NCI-H2081 (cell line): ENCODE data around the gene DEGS2.
"Not testable (repeated sequence)": the region's sequence is repeated elsewhere in the genome, so short reads cannot be mapped to it uniquely, and the experiment has no call there.

Experiments used
- DNase-seq, 2 experiments: peaks; one replicate each; lab custom pipeline; 2025; lab: John Stamatoyannopoulos, UW

DEGS2 gene

DNA sequence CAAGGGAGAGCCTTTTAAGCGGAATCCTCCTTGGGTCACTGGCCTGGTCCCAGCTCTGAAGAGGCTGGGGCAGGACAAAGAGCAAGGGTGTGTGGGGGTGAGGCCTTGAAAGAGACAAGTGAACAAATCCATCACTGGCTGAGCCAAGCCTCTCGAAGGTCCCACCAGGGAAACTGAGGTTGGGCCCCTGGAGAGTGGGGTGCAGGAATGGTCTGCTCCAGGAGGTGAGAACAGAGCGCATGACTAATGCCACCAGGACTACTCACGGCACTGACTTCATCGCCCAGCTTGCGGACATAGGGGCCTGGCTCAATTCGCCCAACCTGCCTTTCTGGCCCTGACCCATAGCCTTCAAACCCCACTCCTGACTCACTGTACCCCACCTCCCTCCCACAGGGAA, 19.2 kb upstream of the DEGS2 start:
- no peak for DNase-seq

DNA sequence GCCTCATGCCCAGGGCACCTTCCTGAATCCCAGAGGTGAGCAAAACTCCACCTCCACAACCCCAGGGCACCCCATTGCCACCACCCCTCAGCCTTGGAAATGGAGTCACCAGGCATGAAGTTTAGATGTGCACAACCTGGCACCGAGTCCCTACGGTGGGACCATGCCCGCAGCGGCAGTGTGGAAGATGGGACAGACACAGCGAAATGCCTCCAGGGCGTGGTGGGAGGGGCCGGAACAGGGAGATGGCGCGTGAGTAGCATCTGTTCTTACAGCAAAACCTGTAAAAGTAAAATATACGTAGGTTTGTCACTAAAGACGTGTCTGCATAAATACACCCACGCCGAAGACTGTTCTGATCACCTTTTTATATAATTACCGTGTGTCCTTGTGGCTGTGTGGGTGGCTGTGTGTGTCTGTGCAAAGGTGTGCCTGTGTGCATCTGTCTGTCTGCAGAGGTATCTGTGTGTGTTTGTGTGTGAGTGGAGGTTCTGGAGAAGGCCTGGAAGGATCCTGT, 17.4 kb upstream of the DEGS2 start:
- no peak for DNase-seq

DNA sequence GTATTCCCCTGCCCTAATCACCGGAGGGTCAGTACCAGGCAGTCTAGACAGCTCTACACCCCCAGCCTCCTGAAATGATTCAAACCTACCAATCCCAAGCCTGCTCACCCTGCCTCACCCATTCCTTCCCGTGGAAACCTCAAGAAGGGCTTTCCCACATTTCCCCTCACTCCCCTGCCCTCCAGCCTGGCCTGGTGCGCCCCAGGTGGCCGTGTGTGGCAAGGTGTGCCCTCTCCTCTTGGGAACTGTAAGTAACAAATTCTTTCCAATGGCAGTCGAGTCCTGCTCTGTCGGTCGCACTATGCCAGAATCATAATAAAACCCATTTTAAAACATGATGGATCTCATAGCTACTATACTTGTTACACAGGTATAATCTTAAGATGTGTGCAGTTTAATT, 13.9 kb upstream of the DEGS2 start:
- no peak for DNase-seq

DNA sequence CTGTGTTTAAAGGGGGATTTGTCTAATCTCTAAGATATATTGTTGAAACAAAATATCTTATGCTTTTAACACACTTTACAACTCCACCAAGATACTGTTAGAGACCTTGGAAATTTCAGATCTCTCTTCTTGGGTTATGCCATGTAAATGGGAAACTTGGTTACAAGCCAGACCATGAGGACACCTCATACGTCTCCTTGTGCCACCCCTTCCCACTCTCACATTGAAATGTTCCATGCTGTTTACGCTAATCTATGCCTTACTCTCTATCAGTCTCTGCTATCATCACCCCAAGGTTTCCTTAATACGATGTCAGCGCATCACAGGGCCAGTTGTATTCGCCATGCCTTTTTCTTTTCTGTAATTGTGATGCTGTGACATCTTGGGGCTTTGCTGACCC, 13.4 kb upstream of the DEGS2 start:
- no peak for DNase-seq

DNA sequence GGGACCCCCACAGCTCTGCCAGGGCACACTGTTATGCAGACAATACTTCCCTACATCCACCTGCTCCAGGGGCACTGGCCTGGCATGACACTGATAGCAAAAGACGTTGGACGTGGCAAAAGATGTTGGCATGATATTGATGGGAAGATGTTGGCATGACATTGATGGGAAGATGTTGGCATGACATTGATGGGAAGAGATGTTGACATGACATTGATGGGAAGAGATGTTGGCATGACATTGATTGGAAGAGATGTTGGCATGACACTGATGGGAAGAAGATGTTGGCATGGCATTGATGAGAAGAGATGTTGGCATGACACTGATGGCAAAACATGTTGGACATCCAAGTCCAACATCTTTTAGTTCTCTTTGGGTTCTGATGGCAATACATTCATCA, 11.4 kb upstream of the DEGS2 start:
- no peak for DNase-seq

DNA sequence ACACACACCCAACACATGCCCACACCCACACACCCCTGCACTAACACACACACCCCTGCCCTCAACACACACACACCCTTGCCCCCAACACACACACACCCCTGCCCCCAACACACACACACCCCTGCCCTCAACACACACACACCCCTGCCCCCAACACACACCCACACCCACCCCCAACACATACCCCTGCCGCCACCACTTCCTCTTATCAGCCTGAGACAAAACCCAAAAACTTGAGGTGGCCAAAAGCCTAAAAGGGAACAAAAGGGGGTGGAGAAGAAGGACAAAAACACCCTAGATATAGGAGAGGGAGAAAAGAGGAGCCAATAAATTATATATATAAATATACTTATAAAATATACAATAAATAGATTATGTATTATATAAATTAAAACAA, 9.1 kb upstream of the DEGS2 start:
- no peak for DNase-seq

DNA sequence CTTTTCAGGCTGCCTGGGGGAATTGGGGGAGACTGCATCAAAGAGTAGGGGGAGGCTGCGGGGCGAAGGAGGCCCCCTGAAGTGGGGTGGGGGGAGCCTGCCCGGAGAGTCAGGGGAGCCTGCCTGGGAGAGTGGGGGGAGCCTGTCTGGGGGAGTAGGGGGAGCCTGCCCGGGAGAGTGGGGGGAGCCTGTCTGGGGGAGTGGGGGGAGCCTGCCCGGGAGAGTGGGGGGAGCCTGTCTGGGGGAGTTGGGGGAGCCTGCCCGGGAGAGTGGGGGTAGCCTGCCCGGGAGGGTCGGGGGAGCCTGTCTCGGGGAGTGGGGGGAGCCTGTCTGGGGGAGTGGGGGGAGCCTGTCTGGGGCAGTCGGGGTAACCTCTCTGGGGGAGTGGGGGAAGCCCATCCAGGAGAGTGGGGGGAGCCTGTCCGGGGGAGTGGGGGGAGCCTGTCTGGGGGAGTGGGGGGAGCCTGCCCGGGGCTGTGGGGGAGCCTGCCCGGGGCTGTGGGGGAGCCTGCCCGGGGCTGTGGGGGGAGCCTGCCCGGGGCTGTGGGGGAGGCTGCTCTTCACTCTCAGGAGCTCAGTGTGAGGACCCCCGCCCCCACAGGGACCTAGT, 6.5 kb upstream of the DEGS2 start:
- DNase-seq: no peak

DNA sequence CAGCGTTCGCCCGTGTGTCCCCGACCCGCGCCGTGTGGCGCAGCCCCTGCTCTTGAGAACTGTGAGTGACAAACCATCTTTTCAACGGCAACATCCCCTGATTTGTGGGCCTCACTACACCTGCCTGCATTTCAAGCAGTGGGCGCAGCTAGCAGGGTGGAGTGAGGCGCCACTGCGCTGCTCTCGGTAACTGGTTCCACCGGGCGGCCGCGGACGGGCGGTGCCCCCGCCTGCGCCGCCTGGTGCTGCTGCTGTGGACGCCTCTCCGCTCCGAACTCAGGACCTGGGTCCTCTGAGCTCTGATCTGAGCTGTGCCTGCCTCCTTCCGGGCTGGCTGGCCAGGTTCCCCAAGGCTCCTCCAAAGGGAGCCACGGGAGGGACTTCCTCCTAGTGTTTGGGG, 5.9 kb upstream of the DEGS2 start:
- DNase-seq: no peak

DNA sequence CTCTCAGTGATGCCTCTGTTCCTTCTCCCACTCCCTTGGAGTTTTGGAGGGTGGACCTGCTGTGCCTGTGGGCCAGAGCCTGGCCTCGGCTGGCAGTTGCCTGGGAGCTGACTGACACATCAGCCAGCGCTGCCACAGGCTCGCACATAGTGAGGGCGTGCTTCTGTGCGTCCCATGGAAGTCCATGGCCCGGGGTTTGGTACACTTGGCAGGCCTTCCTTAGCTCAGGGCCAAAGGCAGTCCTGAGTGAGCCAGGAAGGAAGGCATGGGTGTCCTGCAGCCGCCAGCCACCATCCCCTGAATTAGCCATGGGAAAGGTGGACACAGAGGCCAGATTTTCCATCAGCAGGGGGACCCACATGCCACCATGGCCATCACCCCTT, 1.1 kb upstream of the DEGS2 start:
- DNase-seq: no peak

DNA sequence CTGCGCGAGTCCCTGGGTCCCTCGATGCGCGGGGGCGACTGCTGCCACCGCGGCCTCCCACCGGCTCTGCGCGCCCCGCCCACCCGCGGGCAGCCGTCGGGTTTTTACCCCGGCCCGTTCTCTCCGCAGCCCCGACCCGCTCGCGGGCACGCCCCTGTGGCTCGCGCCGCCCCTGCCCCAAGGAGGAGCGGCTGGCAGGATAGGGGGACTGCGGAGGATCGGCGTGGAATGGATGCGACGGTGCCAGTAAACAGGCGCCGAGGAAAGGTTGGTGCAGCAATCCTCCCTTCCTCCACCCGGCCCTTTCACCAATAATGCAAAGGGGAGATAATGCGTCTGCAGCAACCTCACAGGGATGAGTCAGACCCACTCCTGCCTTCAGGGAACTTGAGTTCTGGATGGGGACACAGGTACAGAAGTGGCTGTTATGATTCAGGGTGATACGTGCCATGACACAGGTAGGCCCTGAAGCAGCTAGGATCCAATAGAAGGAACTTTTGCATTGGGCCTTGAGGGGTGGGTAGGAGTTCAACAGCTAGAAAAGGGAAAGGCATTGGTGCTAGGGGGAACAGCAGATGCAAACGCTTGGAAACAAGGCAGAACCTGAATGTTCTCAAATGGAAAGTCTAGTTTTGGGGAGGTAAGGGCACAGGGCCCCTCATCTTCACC, 554 bp upstream of the DEGS2 start:
- no peak for DNase-seq

DNA sequence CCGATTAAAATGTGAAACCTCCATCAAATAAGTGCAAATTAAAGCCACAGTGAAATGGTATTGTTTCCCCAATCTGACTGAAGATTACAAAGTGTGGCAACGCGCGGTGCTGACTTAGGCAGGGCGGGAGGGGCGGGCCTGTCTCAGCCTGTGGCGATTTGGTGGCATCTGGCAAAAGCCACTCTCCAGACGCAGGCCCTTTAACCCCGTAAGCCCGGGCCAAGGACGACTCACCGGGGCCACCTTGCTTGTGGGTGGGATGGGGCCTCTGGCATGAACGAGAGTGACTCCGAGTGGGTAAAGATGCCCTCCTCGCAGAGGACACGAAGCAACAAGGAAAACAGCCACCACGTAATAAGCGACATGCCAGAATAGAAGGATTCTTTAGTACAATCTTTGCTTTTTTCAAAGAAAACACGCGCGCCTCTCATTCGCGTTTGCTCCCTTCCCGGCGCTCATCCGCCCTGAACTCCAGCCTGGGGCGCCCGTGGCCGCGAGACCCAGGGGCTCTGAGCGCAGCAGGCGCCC, 815 bp downstream of the DEGS2 start:
- no peak for DNase-seq

DNA sequence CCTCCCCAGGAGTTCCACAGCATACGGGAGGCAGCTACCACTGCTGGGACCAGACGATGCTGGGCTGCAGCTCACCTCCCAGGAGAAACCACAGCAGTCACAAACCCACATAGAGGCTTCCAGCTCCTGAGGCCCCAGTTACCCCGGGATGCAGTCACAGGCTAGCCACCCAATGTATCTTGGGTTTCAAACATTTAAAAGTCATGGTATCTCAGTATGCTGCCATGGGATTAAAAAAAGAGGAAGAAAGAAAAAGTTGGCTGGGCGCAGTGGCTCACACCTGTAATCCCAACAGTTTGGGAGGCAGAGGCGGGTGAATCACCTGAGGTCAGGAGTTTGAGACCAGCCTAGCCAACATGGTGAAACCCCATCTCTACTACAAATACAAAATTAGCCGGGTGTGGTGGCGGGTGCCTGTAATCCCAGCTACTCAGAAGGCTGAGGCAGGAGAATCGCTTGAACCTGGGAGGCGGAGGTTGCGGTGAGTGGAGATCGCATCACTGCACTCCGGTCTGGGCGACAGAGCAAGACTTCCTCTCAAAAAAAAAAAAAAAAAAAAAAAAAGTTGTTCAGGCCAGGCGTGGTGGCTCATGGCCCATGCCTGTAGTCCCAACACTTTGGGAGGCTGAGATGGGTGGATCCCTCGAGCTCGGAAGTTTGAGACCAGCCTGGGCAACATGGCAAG, 1.8 kb downstream of the DEGS2 start:
- DNase-seq: not testable (repeated sequence)

DNA sequence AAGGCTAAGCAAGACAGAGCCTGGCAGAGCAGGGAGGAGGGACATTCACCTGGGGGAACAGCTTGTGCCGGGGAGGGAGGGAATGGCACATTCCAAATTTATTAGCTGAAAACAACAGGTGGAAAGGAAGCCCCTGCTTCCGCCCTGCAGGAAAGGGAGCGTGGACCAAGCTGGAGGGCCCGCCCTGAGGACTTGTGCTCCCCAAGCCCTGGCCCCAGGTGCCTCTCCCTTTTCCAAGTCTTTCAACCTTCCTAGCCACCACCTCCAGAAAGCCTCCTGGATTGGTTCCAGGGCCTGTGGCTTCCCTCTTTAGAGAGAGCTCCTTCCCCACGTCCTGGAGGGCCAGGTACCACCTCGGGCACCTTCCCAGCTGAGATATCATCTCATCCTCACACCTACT, 2.7 kb downstream of the DEGS2 start:
- DNase-seq: no peak

DNA sequence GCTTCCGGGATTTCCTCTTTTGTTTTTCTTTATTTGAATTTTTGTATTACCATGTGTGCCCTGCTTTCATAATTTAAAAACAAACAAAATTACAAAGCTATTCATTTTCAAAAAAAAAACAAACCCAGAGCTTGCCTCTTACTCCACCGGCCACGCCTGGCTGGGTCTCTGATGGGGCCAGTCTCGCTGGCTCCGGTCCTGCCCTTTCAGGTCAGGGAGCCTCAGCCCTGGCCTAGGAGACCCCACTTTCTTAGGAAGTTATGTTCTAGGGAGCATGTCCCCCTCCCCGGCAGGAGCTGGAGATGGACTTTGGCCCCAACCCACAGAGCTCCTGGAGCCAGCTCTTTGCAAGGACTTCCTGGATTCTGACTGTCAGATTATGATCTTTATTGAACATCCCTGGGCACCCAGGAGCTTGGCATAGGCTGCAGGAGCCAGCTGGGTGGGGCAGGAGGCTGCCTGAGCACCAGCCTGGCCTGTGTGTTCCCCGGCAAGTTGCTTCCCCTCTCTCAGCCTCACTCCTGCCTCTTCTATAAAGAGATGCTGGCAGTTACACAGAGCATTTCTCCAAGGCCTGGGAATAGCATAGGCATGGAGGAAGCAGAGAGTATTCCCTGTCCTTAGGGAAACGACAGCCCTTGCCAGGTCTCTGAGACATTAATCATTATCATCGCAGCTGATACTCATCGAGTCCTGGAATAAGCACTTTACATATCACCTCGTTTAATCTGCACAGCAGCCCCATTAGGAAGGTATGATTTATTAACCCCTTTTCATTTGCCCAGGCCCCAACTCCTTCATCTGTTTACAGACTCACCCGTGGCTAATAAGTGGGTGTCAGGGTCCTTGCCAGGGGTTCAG, 3.5 kb downstream of the DEGS2 start:
- DNase-seq: peak in 1 of 2 experiments; percentile 62

DNA sequence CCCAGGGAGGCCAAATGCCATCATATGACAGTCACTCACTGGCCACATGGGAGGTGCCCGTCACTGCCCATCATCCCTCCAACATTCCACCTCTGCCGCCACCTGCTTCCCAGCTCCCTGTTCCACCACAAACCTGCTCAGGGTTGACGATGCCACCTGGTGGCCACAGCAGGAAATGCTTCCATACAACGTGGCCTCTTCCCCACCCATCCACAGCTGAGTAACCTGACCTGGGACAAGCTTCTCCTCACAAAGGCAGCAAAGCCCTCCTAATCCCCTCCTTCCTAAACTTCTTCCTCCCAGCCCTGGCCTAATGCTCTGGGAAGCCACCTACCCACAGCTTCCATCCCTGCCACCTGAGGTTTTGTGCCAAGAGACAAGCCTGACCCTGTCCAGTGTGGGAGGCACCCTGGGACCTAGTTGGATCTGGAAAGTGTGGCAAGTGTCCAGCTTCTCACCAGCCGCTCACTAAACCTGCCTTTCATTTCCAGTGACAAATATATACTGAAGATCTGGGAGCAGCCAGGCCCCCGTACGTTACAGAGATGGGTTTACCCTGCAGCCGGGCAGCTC, 4.3 kb downstream of the DEGS2 start:
- peak in 1 of 2 experiments; percentile 28 for DNase-seq

DNA sequence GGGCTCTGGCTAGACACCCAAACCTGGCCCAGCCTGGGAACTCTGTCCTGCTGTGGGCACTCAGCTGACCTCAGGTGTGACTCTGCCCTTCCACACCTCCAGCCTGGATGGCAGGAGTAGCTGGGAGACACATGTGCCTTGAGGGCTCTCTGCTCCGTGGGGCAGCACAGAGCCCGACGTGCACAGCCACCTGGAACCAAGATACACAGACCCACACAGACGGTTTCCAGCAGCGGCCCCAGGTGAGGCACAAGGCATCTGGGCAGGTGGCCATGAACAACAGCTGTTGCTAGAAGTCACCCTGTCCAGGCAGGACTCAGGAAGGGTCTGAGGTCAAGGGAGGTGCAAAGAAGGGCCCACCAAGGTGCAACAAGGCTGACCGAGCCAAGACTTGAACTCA, 5.9 kb downstream of the DEGS2 start:
- no peak for DNase-seq

DNA sequence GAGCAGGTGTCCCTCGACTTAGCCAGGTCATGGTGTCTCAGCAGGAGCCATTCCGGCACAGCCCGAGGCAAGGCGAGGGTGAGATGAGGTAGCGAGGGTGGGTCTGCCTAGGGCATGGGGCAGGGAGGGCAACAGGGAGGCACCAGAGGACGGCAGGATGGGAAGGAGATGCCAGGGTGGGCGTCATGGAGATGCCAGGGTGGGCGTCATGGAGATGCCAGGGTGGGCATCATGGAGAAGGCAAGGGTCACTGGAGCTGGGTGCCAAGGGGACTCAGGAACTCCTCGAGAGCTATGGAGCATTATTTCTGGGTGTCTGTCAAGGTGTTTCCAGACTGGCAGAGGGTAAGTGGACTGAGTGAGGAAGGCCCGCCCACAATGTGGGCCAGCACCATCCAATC, 7.4 kb downstream of the DEGS2 start:
- no peak for DNase-seq

DNA sequence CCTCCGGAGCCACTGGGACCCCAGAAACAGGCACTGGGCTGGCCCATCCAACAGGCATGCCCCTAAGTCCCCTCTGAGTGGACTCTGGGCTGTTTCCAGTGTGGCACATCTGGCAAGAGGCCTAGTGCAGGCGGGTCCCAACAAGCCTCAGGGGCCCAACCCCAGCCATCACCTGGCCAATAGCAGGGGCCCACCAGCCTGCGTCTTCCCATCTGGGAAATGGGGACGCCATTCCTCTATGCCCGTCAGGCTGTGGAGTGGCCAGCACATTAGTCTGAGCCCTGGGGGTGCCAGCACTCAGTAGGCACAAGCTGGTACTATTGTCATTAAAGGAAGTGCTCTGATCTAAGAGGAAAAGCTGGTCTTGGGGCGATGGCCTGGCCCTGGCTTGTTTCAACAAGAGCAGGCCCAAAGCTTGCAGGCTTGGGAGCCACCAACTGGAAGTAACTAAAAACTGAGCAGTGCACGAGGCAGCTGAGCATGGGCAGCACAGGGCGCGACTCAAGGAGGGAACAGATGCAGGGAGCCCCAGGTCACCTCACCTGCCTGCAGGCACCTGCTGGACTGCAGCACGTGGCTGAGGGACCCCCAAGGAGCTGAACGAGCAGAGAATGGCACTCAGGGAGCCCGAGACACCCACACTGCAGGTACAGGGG, 8.4 kb downstream of the DEGS2 start:
- DNase-seq: no peak

DNA sequence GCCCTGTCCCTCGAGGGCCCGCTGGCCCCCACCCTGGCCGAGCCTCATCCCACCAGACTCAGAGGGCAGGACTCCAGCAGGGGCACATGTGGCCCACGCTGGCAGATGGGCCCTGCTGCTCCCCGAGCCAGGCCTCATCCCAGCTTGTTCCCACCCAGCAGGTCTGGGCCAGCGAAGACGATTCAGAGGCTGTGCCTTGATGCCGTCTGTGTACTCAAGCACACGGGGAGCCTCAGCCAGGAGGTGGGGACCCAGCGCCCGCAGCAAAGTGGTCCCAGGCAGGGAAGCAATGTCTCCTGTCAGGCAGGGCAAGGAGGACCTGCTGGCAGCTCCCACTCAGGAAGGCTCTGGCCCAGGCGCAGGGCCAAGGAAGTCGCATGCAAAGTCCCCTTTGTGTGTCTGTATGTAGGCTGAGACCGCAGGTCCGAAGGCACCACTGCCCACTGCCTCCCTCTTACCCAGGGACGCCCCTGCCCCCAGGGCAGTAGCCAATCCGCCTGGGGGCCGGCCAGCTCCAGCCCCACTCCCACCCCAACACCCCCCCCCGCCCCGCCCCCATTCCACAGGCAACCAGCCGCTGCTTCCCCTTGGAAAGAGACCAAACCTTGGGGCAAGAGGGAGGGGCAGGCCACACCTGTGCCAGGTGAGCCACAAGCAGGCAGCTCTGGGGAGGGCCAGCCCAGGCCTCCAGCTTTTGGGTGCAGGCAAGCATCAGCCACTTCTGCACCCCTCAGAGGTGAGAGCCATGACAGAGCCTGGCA, 9.4 kb downstream of the DEGS2 start:
- DNase-seq: peak in 1 of 2 experiments; percentile 45
